Mesenchymal stem cell (in vitro differentiated cells and primary cell): ENCODE data around the gene SSU72.

Experiments used
- DNase-seq: peaks from one replicate; pipeline ENCODE4 v3.0.0-alpha.2; 2013
- H2AFZ ChIP-seq: one replicate; pipeline ENCODE4 v1.6.1; 2013; ENCODE audit warnings: low read depth, mild to moderate bottlenecking, control low read depth, inconsistent platforms, low read length, moderate library complexity
- H2AK5ac ChIP-seq: 2 replicates; pipeline ENCODE4 v1.6.1; 2013; ENCODE audit warnings: low read length, moderate library complexity, mild to moderate bottlenecking, inconsistent platforms; ENCODE audit not compliant: severe bottlenecking
- H2BK120ac ChIP-seq: one replicate; pipeline ENCODE4 v1.6.1; 2013; ENCODE audit warnings: low read depth, mild to moderate bottlenecking, inconsistent platforms, low read length, moderate library complexity
- H2BK12ac ChIP-seq, 2 experiments: one replicate each; pipeline ENCODE4 v1.6.1; 2013; ENCODE audit warnings: inconsistent platforms in 2 of 2, low read length in 2 of 2, mild to moderate bottlenecking in 2 of 2, moderate library complexity in 2 of 2, control low read depth in 1 of 2
- H2BK15ac ChIP-seq: one replicate; pipeline ENCODE4 v1.6.1; 2013; ENCODE audit warnings: mild to moderate bottlenecking, low read depth, inconsistent platforms; ENCODE audit not compliant: poor library complexity, severe bottlenecking
- H2BK5ac ChIP-seq: 2 replicates; pipeline ENCODE4 v1.6.1; 2013; ENCODE audit warnings: low read depth, mild to moderate bottlenecking, low read length, control low read depth, inconsistent platforms; ENCODE audit not compliant: poor library complexity, severe bottlenecking
- H3K14ac ChIP-seq, 2 experiments: one replicate each; pipeline ENCODE4 v1.6.1; 2013; ENCODE audit warnings: inconsistent platforms in 2 of 2, low read length in 2 of 2, control low read depth in 1 of 2, mild to moderate bottlenecking in 1 of 2, moderate library complexity in 1 of 2
- H3K18ac ChIP-seq, 2 experiments: one replicate each; pipeline ENCODE4 v1.6.1; 2013; ENCODE audit warnings: inconsistent platforms in 2 of 2, low read length in 2 of 2, control low read depth in 1 of 2, low read depth in 1 of 2, mild to moderate bottlenecking in 1 of 2
- H3K23ac ChIP-seq, 2 experiments: one replicate each; pipeline ENCODE4 v1.6.1; 2013; ENCODE audit warnings: inconsistent platforms in 2 of 2, low read length in 2 of 2, mild to moderate bottlenecking in 2 of 2, moderate library complexity in 2 of 2, control low read depth in 1 of 2
- H3K27ac ChIP-seq: 2 replicates; pipeline ENCODE4 v1.5.1; 2013; ENCODE audit warnings: mild to moderate bottlenecking, moderate library complexity, low read length, control low read depth, inconsistent platforms; ENCODE audit not compliant: poor library complexity, severe bottlenecking
- H3K27me3 ChIP-seq, 2 experiments: 2 replicates each; pipeline versions ENCODE4 v1.6.1 to v1.7.0; 2013; ENCODE audit warnings: low read length in 2 of 2, mild to moderate bottlenecking in 2 of 2, moderate library complexity in 2 of 2, control low read depth in 1 of 2, inconsistent platforms in 1 of 2; ENCODE audit not compliant: control insufficient read depth in 1 of 2, insufficient read depth in 1 of 2
- H3K36me3 ChIP-seq, 2 experiments: 2 replicates each; pipeline versions ENCODE4 v1.6.1 to v1.7.0; 2013; ENCODE audit warnings: low read length in 2 of 2, control low read depth in 1 of 2, inconsistent platforms in 1 of 2, low read depth in 1 of 2, mild to moderate bottlenecking in 1 of 2; ENCODE audit not compliant: insufficient read depth in 2 of 2, control insufficient read depth in 1 of 2
- H3K4ac ChIP-seq, 2 experiments: one replicate each; pipeline ENCODE4 v1.6.1; 2013; ENCODE audit warnings: inconsistent platforms in 2 of 2, low read length in 2 of 2, mild to moderate bottlenecking in 2 of 2, moderate library complexity in 2 of 2, control low read depth in 1 of 2, low read depth in 1 of 2
- H3K4me1 ChIP-seq: 2 replicates; pipeline ENCODE4 v1.6.1; 2013; ENCODE audit warnings: low read depth, low read length, control low read depth; ENCODE audit not compliant: control insufficient read depth, insufficient read depth
- H3K4me2 ChIP-seq: 2 replicates; pipeline ENCODE4 v1.6.1; 2013; ENCODE audit warnings: low read length, mild to moderate bottlenecking, inconsistent platforms; ENCODE audit not compliant: poor library complexity, severe bottlenecking
- H3K4me3 ChIP-seq, 2 experiments: 2 replicates each; pipeline versions ENCODE4 v1.5.1 to v1.7.0; 2013; ENCODE audit warnings: low read length in 2 of 2, mild to moderate bottlenecking in 2 of 2, control low read depth in 1 of 2, low read depth in 1 of 2; ENCODE audit not compliant: insufficient read depth in 1 of 2
- H3K79me1 ChIP-seq: replicated peaks from 2 replicates; pipeline ENCODE4 v1.6.1; 2013; ENCODE audit warnings: mild to moderate bottlenecking, control low read depth, low read length, inconsistent platforms; ENCODE audit not compliant: poor library complexity, severe bottlenecking
- H3K9ac ChIP-seq: 2 replicates; pipeline ENCODE4 v1.7.0; 2013; ENCODE audit warnings: mild to moderate bottlenecking, low read length, moderate library complexity
- H3K9me3 ChIP-seq: 2 replicates; pipeline ENCODE4 v1.7.0; 2013; ENCODE audit warnings: mild to moderate bottlenecking, low read length; ENCODE audit not compliant: control insufficient read depth
- H4K8ac ChIP-seq: one replicate; pipeline ENCODE4 v1.6.1; 2013; ENCODE audit warnings: inconsistent platforms, mild to moderate bottlenecking, low read length, moderate library complexity
- H4K91ac ChIP-seq: one replicate; pipeline ENCODE4 v1.6.1; 2013; ENCODE audit warnings: mild to moderate bottlenecking, low read length, inconsistent platforms
- whole genome bisulfite sequencing: methylation state at CpG from one replicate; pipeline ENCODE4 v1.1.7; 2013; ENCODE audit warnings: mixed read lengths; 5-methylcytosine and 5-hydroxymethylcytosine counted together

The SSU72 gene

DNA sequence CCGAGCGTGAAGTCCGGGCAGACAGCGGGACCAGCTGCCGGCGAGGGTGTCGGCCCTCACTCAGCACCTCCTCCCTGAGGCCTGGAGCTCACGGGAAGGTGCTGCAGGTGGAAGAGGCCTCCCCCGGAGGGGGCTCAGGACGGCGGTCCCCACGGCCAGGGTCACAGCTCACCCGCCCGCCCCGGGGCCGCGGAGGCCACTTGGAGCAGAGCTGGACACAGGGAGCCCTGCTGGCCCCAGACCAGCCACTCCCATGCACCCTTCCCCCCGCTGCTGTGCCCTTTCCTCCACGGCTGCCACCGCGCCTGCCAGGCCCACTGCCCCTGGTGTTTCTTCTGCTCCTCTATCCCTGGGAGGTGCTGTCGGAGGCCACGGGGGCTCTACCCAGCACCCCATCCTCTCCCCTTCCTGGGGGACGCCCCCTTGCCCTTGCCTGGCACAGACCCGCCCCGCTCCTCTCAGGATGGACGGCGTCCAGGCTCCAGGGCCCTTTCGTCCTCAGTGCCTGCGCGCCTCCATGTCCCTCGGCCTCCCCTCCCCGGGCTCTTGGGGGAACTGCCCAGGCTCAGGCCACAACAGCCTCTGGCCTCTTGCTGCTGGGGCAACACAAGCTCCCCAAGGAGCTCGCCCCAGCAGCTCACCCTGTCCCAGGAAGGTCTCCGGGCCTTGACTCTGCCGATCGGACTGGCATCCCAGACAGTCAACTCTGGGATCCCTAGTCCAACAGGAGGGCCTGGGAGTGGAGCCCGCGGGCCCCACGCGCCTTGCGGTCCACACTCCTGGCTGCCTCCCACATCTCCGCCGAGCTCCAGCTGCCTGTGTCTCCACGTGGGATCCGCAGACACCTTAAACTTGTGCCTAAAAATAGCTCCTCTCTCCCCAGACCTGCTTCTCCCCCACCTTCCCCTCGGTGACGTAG is 38.4 kb downstream of the SSU72 start:
- peaks cover 25 to 76% of the 10 kb centered on the region in 2 experiments for H3K36me3 ChIP-seq
- H3K9ac ChIP-seq, result no peak overlapping the region
- no peak overlapping the region for H3K4ac ChIP-seq
- H3K79me1 ChIP-seq, result peaks cover 25% of the 10 kb centered on the region
- 93% methylated on average over 48 of the region's 48 CpGs for WGBS
- H3K27ac ChIP-seq, result no peak overlapping the region
- no peak overlapping the region for H3K4me2 ChIP-seq
- no peak overlapping the region for H2BK120ac ChIP-seq
- no peak overlapping the region for H3K14ac ChIP-seq
- H3K27me3 ChIP-seq, result no peaks in the 10 kb centered on the region
- peaks cover 28% of the 10 kb centered on the region for H3K4me1 ChIP-seq
- H2BK12ac ChIP-seq, result no peak overlapping the region
- no peak overlapping the region for H2AK5ac ChIP-seq
- peaks cover 9% of the 10 kb centered on the region for H3K9me3 ChIP-seq
- no peak overlapping the region for H3K23ac ChIP-seq
- H3K4me3 ChIP-seq, result no peak overlapping the region
- H4K8ac ChIP-seq, result no peak overlapping the region
- no peak overlapping the region for H2AFZ ChIP-seq
- no peak overlapping the region for H2BK15ac ChIP-seq
- no peak for DNase-seq
- no peak overlapping the region for H3K18ac ChIP-seq
- H4K91ac ChIP-seq, result no peak overlapping the region
- no peak overlapping the region for H2BK5ac ChIP-seq

DNA sequence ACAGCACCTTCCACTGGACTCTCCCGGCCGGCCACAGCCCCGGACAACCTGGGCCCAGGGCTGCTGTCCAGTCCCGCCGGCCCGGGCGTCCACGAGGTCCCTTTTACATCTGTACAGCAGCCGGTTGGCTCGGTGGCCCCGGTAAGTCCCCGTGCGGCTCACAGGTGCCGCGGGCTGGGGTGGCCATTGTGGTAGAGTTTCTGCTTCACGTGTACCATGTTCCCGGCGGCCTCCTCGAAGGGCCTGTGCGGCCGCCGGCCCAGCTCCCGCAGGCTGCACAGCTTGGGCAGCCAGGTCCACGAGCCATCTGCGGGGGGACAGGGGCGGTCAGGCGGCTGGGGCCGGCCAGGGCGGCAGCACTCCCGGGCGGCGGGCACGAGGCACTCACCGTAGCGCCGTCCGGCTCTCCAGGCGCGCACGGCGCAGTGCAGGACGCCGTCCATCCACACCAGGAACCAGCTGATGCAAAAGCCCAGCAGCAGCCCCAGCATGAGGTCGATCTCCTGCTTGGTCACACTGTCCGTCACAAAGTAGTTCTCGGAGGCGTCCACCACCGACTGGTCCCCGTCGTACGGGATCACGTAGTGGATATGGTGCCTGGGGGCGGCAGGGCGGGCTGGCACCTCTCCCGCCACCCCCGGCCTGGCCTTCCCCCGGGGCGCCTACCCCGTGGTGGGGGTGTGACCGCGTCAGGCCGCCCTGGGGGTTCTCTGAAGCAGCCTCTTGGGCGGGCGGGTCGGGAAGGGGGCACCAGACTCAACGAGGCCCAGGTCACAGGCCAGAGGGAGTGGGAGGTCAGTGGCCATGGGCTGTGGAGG is 39.3 kb downstream of the SSU72 start:
- H3K4me1 ChIP-seq, result peaks cover 20% of the 10 kb centered on the region
- H2AK5ac ChIP-seq, result no peak overlapping the region
- no peak overlapping the region for H3K4me2 ChIP-seq
- H3K4me3 ChIP-seq, result no peak overlapping the region
- H3K4ac ChIP-seq, result no peak overlapping the region
- peaks cover 25% of the 10 kb centered on the region for H3K79me1 ChIP-seq
- H4K8ac ChIP-seq, result no peak overlapping the region
- no peak overlapping the region for H3K23ac ChIP-seq
- H3K9ac ChIP-seq, result no peak overlapping the region
- DNase-seq, result no peak
- H2BK120ac ChIP-seq, result no peak overlapping the region
- H3K27me3 ChIP-seq, result no peaks in the 10 kb centered on the region
- WGBS, result 96% methylated on average over 66 of the region's 66 CpGs
- no peak overlapping the region for H3K18ac ChIP-seq
- H2AFZ ChIP-seq, result no peak overlapping the region
- H2BK15ac ChIP-seq, result no peak overlapping the region
- peak overlapping the region; percentile 29 for H4K91ac ChIP-seq
- H3K27ac ChIP-seq, result no peak overlapping the region
- H3K9me3 ChIP-seq, result peaks cover 9% of the 10 kb centered on the region
- no peak overlapping the region for H2BK12ac ChIP-seq
- H3K36me3 ChIP-seq, result peaks cover 24 to 76% of the 10 kb centered on the region in 2 experiments
- H3K14ac ChIP-seq, result no peak overlapping the region
- no peak overlapping the region for H2BK5ac ChIP-seq

DNA sequence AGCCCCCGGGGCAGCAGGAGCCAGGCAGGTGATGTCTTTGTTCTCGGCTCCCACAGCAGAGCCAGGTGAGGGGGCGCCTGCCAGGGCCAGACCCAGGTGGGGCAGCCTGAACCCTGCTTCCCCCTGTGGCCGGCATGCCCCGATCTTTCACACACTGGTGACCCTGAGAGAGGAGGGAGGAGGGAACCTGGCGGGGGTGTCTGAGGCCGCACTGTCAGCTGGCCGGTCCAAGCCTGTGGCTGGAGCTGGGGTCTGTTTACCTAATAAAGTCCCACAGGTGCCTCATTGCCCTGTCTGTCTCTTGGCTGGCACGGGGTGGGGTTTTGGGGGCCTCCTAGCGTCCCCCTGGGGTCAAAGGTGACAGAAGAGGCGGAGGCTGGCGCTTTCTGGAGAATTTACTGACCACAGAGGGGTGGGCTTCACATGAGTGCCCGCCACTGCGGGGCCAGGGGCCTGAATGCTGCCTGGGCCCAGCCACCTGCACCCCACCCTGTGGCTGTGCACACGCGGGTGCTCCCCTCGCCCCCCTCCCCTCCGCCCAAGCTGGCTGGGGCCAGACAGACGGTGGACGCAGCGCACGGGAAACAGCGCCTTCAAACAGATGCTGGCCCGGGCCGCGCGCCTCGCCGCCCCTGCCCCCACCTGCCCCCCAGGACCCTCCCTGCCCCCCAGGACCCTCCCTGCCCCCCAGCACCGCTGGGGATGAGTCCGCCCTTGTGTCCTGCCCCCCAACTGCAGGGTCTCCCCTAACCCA is 40.1 kb downstream of the SSU72 start:
- Histone ChIP-seq H2BK12ac (no peak overlapping the region), H4K8ac (no peak overlapping the region), H3K4me2 (no peak overlapping the region), H3K27ac (no peak overlapping the region), H3K18ac (no peak overlapping the region), H3K4ac (no peak overlapping the region), H2AK5ac (no peak overlapping the region), H2AFZ (no peak overlapping the region), H2BK5ac (no peak overlapping the region), H2BK120ac (no peak overlapping the region), H3K4me3 (no peak overlapping the region), H3K27me3 (no peaks in the 10 kb centered on the region), H2BK15ac (no peak overlapping the region), H4K91ac (no peak overlapping the region), H3K9me3 (peaks cover 15% of the 10 kb centered on the region), H3K4me1 (peaks cover 19% of the 10 kb centered on the region), H3K79me1 (peaks cover 33% of the 10 kb centered on the region), H3K36me3 (peaks cover 31 to 84% of the 10 kb centered on the region in 2 experiments), H3K9ac (no peak overlapping the region), H3K23ac (no peak overlapping the region), H3K14ac (no peak overlapping the region)
- 93% methylated on average over 26 of the region's 31 CpGs for WGBS
- no peak for DNase-seq
